Right cardiac atrium (tissue), 5 donors: ENCODE results near the gene TRAPPC12. TPM values are rescaled to one million over a fixed set of nuclear protein-coding genes. Genes with fewer than 3 reads are reported as not detected.
"Not testable (repeated sequence)": the region's sequence is repeated elsewhere in the genome, so short reads cannot be mapped to it uniquely, and the experiment has no call there.

Experiments
- ATAC-seq, 2 donors: fragments of 200-7000 bp; cut with Tn5 transposase; one replicate each; pipeline versions ENCODE4 v1.8.0 to v1.9.1; 2020; ENCODE audit warnings: moderate library complexity in 2 of 2, mild to moderate bottlenecking in 1 of 2
- DNase-seq, 3 donors: peaks; one replicate each; pipeline ENCODE4 v3.0.0-alpha.2; 2020
- H3K27ac ChIP-seq: one replicate; pipeline ENCODE4 v1.5.1; 2013; ENCODE audit warnings: mild to moderate bottlenecking, low read length, control low read depth, moderate library complexity
- H3K27me3 ChIP-seq: one replicate; pipeline ENCODE4 v1.6.1; 2013; ENCODE audit not compliant: control insufficient read depth, insufficient read depth
- H3K4me1 ChIP-seq: one replicate; pipeline ENCODE4 v1.6.1; 2013; ENCODE audit warnings: low read length; ENCODE audit not compliant: control insufficient read depth, insufficient read depth
- H3K4me3 ChIP-seq: one replicate; pipeline ENCODE4 v1.5.1; 2013; ENCODE audit warnings: low read length, control low read depth
- H3K9me3 ChIP-seq: one replicate; pipeline ENCODE4 v1.6.1; 2013; ENCODE audit warnings: low read length; ENCODE audit not compliant: control insufficient read depth
- WGBS: extraction: QIAGEN DNeasy Blood & Tissue Kit; methylation state at CpG from one replicate; pipeline ENCODE4 v1.1.7; 2013; 5-methylcytosine and 5-hydroxymethylcytosine counted together
- intact Hi-C, 4 donors: fragments of 100-400 bp; cut with DNase I; formaldehyde crosslinking; loops; one replicate each; pipeline versions ENCODE4 v1.11.0 to v1.14.0; 2022 to 2023
- polyA plus RNA-seq: library from polyadenylated mRNA; stranded (reverse); fragments of 200-250 nt; gene quantifications from one replicate; pipeline ENCODE4 v1.2.3, GENCODE V29; 2013
- total RNA-seq, 4 donors: library from RNA; stranded (reverse); fragmentation: NEBNext Ultra II Directional; extraction: Animal tissue kit (Norgen Biotek cat#: 25700); gene quantifications; one replicate each; pipeline ENCODE4 v1.2.1, GENCODE V29; 2021
- donor health status: healthy with polysubstance abuse.
- donor health status: DM: no; HTN: yes; CAD: no.
- donor health status: DM: no; HTN: no; CAD: no.
- donor health status: DM: no; HTN: yes; CAD: no; lungs with severe emphysema.
- donor health status: DM: yes; HTN: yes; CAD: no.

TRAPPC12 gene
- total and polyA plus RNA-seq, 5 donors = 93.4 to 137 (median 128) TPM

GRCh38 chr2:3345621-3346020 is 33.9 kb upstream of the TRAPPC12 start:
- Histone ChIP-seq H3K4me1 (no peaks in the 10 kb centered on the region), H3K4me3 (no peak overlapping the region), H3K27me3 (no peaks in the 10 kb centered on the region), H3K27ac (no peak overlapping the region), H3K9me3 (no peaks in the 10 kb centered on the region)
- no peak for DNase-seq
- intact Hi-C loops = no loop called here
- ATAC-seq = no peak
- WGBS = 91% methylated on average over 7 of the region's 7 CpGs

GRCh38 chr2:3348767-3349166 is 30.7 kb upstream of the TRAPPC12 start:
- intact Hi-C loops = no loop called here
- H3K27ac ChIP-seq = no peak overlapping the region

GRCh38 chr2:3349211-3349693 is 30.2 kb upstream of the TRAPPC12 start:
- Histone ChIP-seq H3K27ac (no peak overlapping the region), H3K4me1 (no peaks in the 10 kb centered on the region), H3K9me3 (no peaks in the 10 kb centered on the region), H3K4me3 (no peak overlapping the region), H3K27me3 (no peaks in the 10 kb centered on the region)
- intact Hi-C loops = no loop called here
- DNase-seq (peak in 1 of 3 donors; percentile 57), ATAC-seq (peak; percentile 43 to 50)
- WGBS = 59% methylated on average over 13 of the region's 13 CpGs

More at GRCh38 chr2:3348767-3349166, 30.7 kb upstream of the TRAPPC12 start:
- no peaks in the 10 kb centered on the region for H3K4me1 ChIP-seq
- 87% methylated on average over 12 of the region's 12 CpGs for WGBS
- no peak overlapping the region for H3K4me3 ChIP-seq
- H3K27me3 ChIP-seq = no peaks in the 10 kb centered on the region
- H3K9me3 ChIP-seq = no peaks in the 10 kb centered on the region
- ATAC-seq = no peak
- DNase-seq = no peak

GRCh38 chr2:3354986-3355385 is 24.5 kb upstream of the TRAPPC12 start:
- DNase-seq = no peak
- no peak for ATAC-seq
- no peak overlapping the region for H3K4me3 ChIP-seq
- H3K27me3 ChIP-seq = no peaks in the 10 kb centered on the region
- no peak overlapping the region for H3K27ac ChIP-seq
- WGBS = 98% methylated on average over 3 of the region's 3 CpGs
- no peaks in the 10 kb centered on the region for H3K9me3 ChIP-seq
- no peaks in the 10 kb centered on the region for H3K4me1 ChIP-seq
- intact Hi-C loops = no loop called here

- Histone ChIP-seq H3K9me3 (no peaks in the 10 kb centered on the region), H3K27ac (no peak overlapping the region), H3K27me3 (no peaks in the 10 kb centered on the region), H3K4me1 (no peaks in the 10 kb centered on the region), H3K4me3 (no peak overlapping the region)
- intact Hi-C loops = no loop called here
- 86% methylated on average over 8 of the region's 8 CpGs for WGBS
- DNase-seq (no peak), ATAC-seq (peak in 1 of 2 donors; percentile 22)
Measured at GRCh38 chr2:3355951-3356569, 23.4 kb upstream of the TRAPPC12 start.

GRCh38 chr2:3356799-3357198 is 22.7 kb upstream of the TRAPPC12 start:
- ATAC-seq (no peak), DNase-seq (no peak)
- H3K4me3 ChIP-seq = no peak overlapping the region
- WGBS = 87% methylated on average over 2 of the region's 2 CpGs
- H3K4me1 ChIP-seq = no peaks in the 10 kb centered on the region
- no peaks in the 10 kb centered on the region for H3K9me3 ChIP-seq
- no peaks in the 10 kb centered on the region for H3K27me3 ChIP-seq
- intact Hi-C loops = no loop called here
- H3K27ac ChIP-seq = no peak overlapping the region

- ATAC-seq, H3K4me1 ChIP-seq, H3K4me3 ChIP-seq, DNase-seq, intact Hi-C loops, H3K27ac ChIP-seq, H3K27me3 ChIP-seq, H3K9me3 ChIP-seq: not testable (repeated sequence)
- WGBS = 86% methylated on average over 2 of the region's 2 CpGs
Measured at GRCh38 chr2:3357446-3357845, 22.0 kb upstream of the TRAPPC12 start.

- H3K4me1 ChIP-seq = no peaks in the 10 kb centered on the region
- DNase-seq (no peak), ATAC-seq (no peak)
- no peaks in the 10 kb centered on the region for H3K9me3 ChIP-seq
- no peak overlapping the region for H3K27ac ChIP-seq
- 89% methylated on average over 8 of the region's 8 CpGs for WGBS
- intact Hi-C loops = no loop called here
- H3K27me3 ChIP-seq = no peaks in the 10 kb centered on the region
- H3K4me3 ChIP-seq = no peak overlapping the region
Measured at GRCh38 chr2:3357926-3358325, 21.6 kb upstream of the TRAPPC12 start.

- no peaks in the 10 kb centered on the region for H3K9me3 ChIP-seq
- no peaks in the 10 kb centered on the region for H3K27me3 ChIP-seq
- no peak overlapping the region for H3K27ac ChIP-seq
- WGBS = 92% methylated on average over 17 of the region's 17 CpGs
- H3K4me3 ChIP-seq = no peak overlapping the region
- ATAC-seq (peak in 1 of 2 donors; percentile 43), DNase-seq (no peak)
- intact Hi-C loops = no loop called here
- H3K4me1 ChIP-seq = no peaks in the 10 kb centered on the region
Measured at GRCh38 chr2:3361518-3362389, 17.7 kb upstream of the TRAPPC12 start.

GRCh38 chr2:3365219-3365618 is 14.3 kb upstream of the TRAPPC12 start:
- DNase-seq = no peak
- Histone ChIP-seq H3K4me3 (no peak overlapping the region), H3K4me1 (no peaks in the 10 kb centered on the region), H3K27ac (no peak overlapping the region), H3K27me3 (no peaks in the 10 kb centered on the region), H3K9me3 (no peaks in the 10 kb centered on the region)
- no peak for ATAC-seq
- 89% methylated on average over 5 of the region's 5 CpGs for WGBS
- intact Hi-C loops = no loop called here

- 95% methylated on average over 4 of the region's 4 CpGs for WGBS
- no peaks in the 10 kb centered on the region for H3K4me1 ChIP-seq
- no peaks in the 10 kb centered on the region for H3K27me3 ChIP-seq
- H3K27ac ChIP-seq = no peak overlapping the region
- DNase-seq = no peak
- no peak for ATAC-seq
- no peak overlapping the region for H3K4me3 ChIP-seq
- no peaks in the 10 kb centered on the region for H3K9me3 ChIP-seq
- intact Hi-C loops = no loop called here
Measured at GRCh38 chr2:3368261-3368722, 11.2 kb upstream of the TRAPPC12 start.
